OCI-LY7 (cell line): Measurements from ENCODE around the gene PLD1. TPM values are rescaled to one million over a fixed set of nuclear protein-coding genes. Genes with fewer than 3 reads are reported as not detected.

Source experiments
- BruUV-seq: library from RNA; stranded (reverse); fragments of 400-500 nt; replicated peaks from 2 replicates; lab custom pipeline; 2021; lab: Mats Ljungman, UMichigan
- CTCF ChIA-PET: fragments of 300-600 bp; sonication (Branson Sonifier 250); formaldehyde crosslinking; loops from one replicate; lab custom pipeline; 2022; ENCODE audit warnings: antibody characterized with exemption; ENCODE audit not compliant: unreplicated experiment; lab: Charles Lee
- POLR2A ChIA-PET: fragments of 300-600 bp; sonication (Branson Sonifier 250); formaldehyde crosslinking; loops from one replicate; lab custom pipeline; 2022; ENCODE audit warnings: antibody characterized with exemption; lab: Charles Lee
- DNase-seq: peaks from one replicate; pipeline ENCODE4 v3.0.0-alpha.2; 2015; ENCODE audit warnings: low spot score
- H2AFZ ChIP-seq: fragments of 200-600 bp; sonication (generic), shearing (Covaris generic); 2 replicates; pipeline ENCODE4 v1.6.1; 2014; ENCODE audit warnings: mild to moderate bottlenecking, antibody characterized with exemption, low read length, moderate library complexity
- H3K27ac ChIP-seq: fragments of 200-600 bp; sonication (generic); 2 replicates; pipeline ENCODE4 v1.5.1; 2014; ENCODE audit warnings: mixed run types, low read depth, mild to moderate bottlenecking, moderate library complexity, low read length, inconsistent platforms; ENCODE audit not compliant: poor library complexity, severe bottlenecking
- H3K36me3 ChIP-seq: fragments of 200-600 bp; sonication (generic); 2 replicates; pipeline ENCODE4 v1.6.1; 2014; ENCODE audit warnings: mild to moderate bottlenecking, antibody characterized with exemption, low read length, moderate library complexity, mixed read lengths; ENCODE audit not compliant: insufficient read depth
- H3K4me1 ChIP-seq: fragments of 200-600 bp; sonication (generic); 2 replicates; pipeline ENCODE4 v1.5.1; 2014; ENCODE audit warnings: mild to moderate bottlenecking, low read length; ENCODE audit not compliant: insufficient read depth, poor library complexity, severe bottlenecking
- H3K4me2 ChIP-seq: fragments of 200-600 bp; sonication (generic); 2 replicates; pipeline ENCODE4 v1.6.1; 2014; ENCODE audit warnings: mild to moderate bottlenecking, low read length
- H3K4me3 ChIP-seq: fragments of 200-600 bp; sonication (generic); 2 replicates; pipeline ENCODE4 v1.5.1; 2014; ENCODE audit warnings: mild to moderate bottlenecking, low read depth, low read length; ENCODE audit not compliant: poor library complexity, severe bottlenecking
- H3K79me2 ChIP-seq: fragments of 200-600 bp; sonication (generic); 2 replicates; pipeline ENCODE4 v1.6.1; 2016; ENCODE audit warnings: low read depth, mild to moderate bottlenecking, low read length, moderate library complexity, mixed read lengths; ENCODE audit not compliant: insufficient read depth
- H3K9me2 ChIP-seq: fragments of 200-600 bp; sonication (generic); 2 replicates; pipeline ENCODE4 v1.6.1; 2016; ENCODE audit warnings: mild to moderate bottlenecking, low read length, mixed read lengths; ENCODE audit not compliant: insufficient read depth
- H3K9me3 ChIP-seq: fragments of 200-600 bp; sonication (generic); 2 replicates; pipeline ENCODE4 v1.6.1; 2014; ENCODE audit warnings: mild to moderate bottlenecking, mixed run types, low read length, mixed read lengths
- H4K20me1 ChIP-seq: fragments of 200-600 bp; sonication (generic); 2 replicates; pipeline ENCODE4 v1.6.1; 2014; ENCODE audit warnings: mild to moderate bottlenecking, antibody characterized with exemption, low read length, moderate library complexity, mixed read lengths; ENCODE audit not compliant: insufficient read depth
- EZH2phosphoT487 ChIP-seq: fragments of 200-600 bp; sonication (generic); IDR thresholded peaks from 2 replicates; pipeline ENCODE4 v1.6.1; 2018; ENCODE audit warnings: low read depth, borderline replicate concordance, mild to moderate bottlenecking, mixed run types, antibody characterized with exemption, low read length, moderate library complexity, mixed read lengths
- intact Hi-C: fragments of 100-400 bp; cut with micrococcal nuclease; formaldehyde crosslinking; loops from one replicate; pipeline ENCODE4 v1.10.0; 2022; ENCODE audit not compliant: unreplicated experiment
- total RNA-seq, 2 experiments: library from RNA; depleted of rRNA in 1 of 2; stranded (reverse); fragments of >200 nt in 1 of 2; shearing (Covaris generic) in 1 of 2; gene quantifications; 2 replicates each; pipeline ENCODE4 v1.2.3, GENCODE V29; 2014 to 2022
- TF ChIP-seq, protein P1 (sequence below): fragments of 200-600 bp; sonication (generic); conservative IDR thresholded peaks from 2 replicates; pipeline ENCODE4 v1.5.1; 2014; ENCODE audit warnings: mild to moderate bottlenecking, antibody characterized with exemption, low read length, moderate library complexity, mixed read lengths

The PLD1 gene
- total RNA-seq, 2 experiments from 2014 or later = not detected

DNA sequence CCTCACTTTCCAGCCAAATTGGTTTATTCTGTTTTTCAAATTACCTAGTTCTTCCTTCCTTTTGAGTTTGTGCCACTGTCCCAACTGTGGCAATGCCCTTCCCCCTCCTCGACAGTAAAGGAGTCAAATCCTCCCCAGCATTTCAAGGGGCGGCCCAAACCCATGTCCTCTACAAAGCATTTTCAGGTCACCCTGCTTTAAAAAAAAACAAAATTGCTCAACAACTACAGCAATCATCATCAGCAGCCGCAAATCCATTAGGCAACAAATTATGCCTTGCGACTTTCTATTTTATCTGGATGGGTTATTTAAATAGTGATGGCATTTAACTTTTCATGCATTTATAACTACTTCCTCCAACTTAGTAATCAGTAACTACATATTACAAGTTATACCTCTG is 32.7 kb downstream of the PLD1 start:
- Histone ChIP-seq H3K9me3 (no peaks in the 10 kb centered on the region), H3K4me1 (no peaks in the 10 kb centered on the region), H3K36me3 (no peaks in the 10 kb centered on the region), H3K4me2 (no peak overlapping the region), H3K79me2 (no peaks in the 10 kb centered on the region), H3K27ac (no peak overlapping the region), H3K4me3 (no peak overlapping the region), H2AFZ (no peak overlapping the region), H3K9me2 (no peaks in the 10 kb centered on the region), H4K20me1 (no peaks in the 10 kb centered on the region)
- intact Hi-C loops = loop anchor here (10.0 kb wide), 2 partner anchors 567 to 667 kb away; partner anchors contain the start of gene GHSR
- CTCF ChIA-PET = no interaction called here
- POLR2A ChIA-PET = no interaction called here
- TF ChIP-seq, protein P1, sequence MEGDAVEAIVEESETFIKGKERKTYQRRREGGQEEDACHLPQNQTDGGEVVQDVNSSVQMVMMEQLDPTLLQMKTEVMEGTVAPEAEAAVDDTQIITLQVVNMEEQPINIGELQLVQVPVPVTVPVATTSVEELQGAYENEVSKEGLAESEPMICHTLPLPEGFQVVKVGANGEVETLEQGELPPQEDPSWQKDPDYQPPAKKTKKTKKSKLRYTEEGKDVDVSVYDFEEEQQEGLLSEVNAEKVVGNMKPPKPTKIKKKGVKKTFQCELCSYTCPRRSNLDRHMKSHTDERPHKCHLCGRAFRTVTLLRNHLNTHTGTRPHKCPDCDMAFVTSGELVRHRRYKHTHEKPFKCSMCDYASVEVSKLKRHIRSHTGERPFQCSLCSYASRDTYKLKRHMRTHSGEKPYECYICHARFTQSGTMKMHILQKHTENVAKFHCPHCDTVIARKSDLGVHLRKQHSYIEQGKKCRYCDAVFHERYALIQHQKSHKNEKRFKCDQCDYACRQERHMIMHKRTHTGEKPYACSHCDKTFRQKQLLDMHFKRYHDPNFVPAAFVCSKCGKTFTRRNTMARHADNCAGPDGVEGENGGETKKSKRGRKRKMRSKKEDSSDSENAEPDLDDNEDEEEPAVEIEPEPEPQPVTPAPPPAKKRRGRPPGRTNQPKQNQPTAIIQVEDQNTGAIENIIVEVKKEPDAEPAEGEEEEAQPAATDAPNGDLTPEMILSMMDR = no peak
- DNase-seq = no peak
- no TSS peak for BruUV-seq

DNA sequence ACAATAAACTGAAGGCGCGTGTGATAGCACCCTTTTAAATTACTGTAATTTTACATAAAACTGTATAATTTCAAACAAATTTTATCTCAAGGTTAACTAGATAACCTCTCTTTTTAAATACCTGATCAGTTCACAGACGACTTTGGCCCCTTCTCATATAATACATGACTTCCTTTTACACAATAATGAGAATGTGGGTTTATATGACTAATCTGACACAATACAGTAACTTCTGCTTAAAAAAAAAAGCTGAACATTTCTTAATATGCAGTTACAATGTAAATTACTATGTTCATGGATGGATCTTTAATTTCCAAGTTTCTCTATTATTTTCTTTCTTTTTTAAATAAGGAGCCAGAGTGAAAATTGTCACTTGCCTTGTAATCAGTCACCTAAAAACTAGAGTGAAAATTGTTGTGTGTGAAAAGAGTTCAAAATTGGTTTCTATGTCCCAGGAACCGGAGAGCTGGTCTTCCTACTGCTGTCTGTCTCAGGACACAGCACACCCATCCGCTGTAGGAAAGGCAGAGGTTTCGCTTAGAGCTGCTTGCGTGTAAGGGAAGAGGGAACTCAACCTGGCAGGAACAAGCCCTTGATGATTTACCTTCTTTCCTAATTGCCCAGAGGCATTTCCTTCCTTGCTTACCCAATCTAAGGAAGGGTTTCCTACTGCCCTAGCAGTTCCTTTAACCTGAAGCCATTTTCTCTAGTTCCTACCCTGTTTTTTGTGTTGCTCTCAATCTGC is 33.3 kb downstream of the PLD1 start:
- H3K36me3 ChIP-seq = no peaks in the 10 kb centered on the region
- H3K79me2 ChIP-seq = no peaks in the 10 kb centered on the region
- TF ChIP-seq, protein P1 = no peak
- TF ChIP-seq EZH2phosphoT487 = no peak
- intact Hi-C loops = loop anchor here (10.0 kb wide), 2 partner anchors 568 to 668 kb away; partner anchors contain the start of gene GHSR
- H3K4me3 ChIP-seq = no peak overlapping the region
- POLR2A ChIA-PET = interaction anchor here (1.0 kb wide), 1 partner anchor 15 kb away, joined by 4 read pairs; no protein-coding TSS in a partner anchor
- BruUV-seq = no TSS peak
- no peak overlapping the region for H2AFZ ChIP-seq
- H4K20me1 ChIP-seq = no peaks in the 10 kb centered on the region
- no peaks in the 10 kb centered on the region for H3K4me1 ChIP-seq
- H3K27ac ChIP-seq = no peak overlapping the region
- no peak overlapping the region for H3K4me2 ChIP-seq
- CTCF ChIA-PET = no interaction called here
- no peaks in the 10 kb centered on the region for H3K9me2 ChIP-seq
- DNase-seq = no peak
- H3K9me3 ChIP-seq = no peaks in the 10 kb centered on the region

DNA sequence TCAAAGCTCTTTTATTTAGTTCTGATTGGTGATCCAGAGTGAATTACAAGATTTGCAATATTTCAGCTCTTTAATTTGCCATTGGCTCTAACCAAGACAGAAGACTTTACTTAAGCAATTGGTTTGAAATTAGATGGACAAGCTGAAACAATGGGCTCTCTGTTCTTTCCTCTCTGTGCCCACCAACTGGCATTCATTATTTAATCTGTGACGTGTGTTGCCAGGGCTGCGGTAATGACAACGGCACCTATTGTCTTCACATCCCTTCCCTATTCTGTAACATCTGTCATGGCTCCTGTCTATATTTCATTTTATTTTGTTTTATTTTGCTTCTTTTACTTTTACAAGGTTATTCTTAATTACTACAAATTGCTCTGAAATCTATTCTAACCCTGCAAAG is 33.9 kb downstream of the PLD1 start:
- no peak for TF ChIP-seq EZH2phosphoT487
- TF ChIP-seq, protein P1 = no peak
- intact Hi-C loops = loop anchor here (10.0 kb wide), 2 partner anchors 568 to 668 kb away; partner anchors contain the start of gene GHSR
- no TSS peak for BruUV-seq
- Histone ChIP-seq H3K4me1 (no peaks in the 10 kb centered on the region), H2AFZ (no peak overlapping the region), H3K4me2 (no peak overlapping the region), H4K20me1 (no peaks in the 10 kb centered on the region), H3K9me3 (no peaks in the 10 kb centered on the region), H3K4me3 (no peak overlapping the region), H3K79me2 (no peaks in the 10 kb centered on the region), H3K9me2 (no peaks in the 10 kb centered on the region), H3K36me3 (no peaks in the 10 kb centered on the region), H3K27ac (no peak overlapping the region)
- ChIA-PET POLR2A (interaction anchor here (0.7 to 1.3 kb wide), 3 partner anchors 8 to 80 kb away, joined by 3 to 4 read pairs (median 4); no protein-coding TSS in a partner anchor), CTCF (no interaction called here)
- DNase-seq = no peak
